ENCODE measurements around the gene HERC4. TPM values are rescaled to one million over a fixed set of nuclear protein-coding genes. Genes with fewer than 3 reads are reported as not detected.

The HERC4 gene
- total RNA-seq, 1 experiment from 2014 or later: 36.5 TPM

DNA sequence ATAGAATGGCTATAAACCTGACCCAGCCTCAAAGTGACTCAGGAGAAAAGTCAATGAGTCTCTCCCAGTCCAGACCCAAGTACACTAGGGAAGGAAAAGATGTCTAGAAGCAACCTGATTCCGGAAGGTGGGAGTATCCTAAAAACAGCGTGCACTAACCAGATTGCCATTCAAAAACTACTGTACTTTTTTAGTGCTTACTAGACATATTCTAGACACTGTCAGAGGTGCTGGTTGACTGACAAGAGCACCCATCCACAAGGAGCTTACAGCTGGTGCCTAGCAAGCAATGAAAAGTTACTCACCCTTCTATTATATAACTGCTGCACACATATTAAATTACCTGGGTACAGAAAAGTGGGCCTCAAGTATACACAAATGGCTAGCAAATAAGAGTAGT is 109.6 kb downstream of the HERC4 start:
- ChIA-PET POLR2A (no interaction called here), RAD21 (ENCODE audit: low non-redundant PET in 1 of 2, low total read pairs in 2 of 2, uncharacterized antibody in 2 of 2, unreplicated experiment in 2 of 2) (no interaction called here), CTCF (no interaction called here)
- no peaks in the 10 kb centered on the region for H3K4me1 ChIP-seq (ENCODE audit: control insufficient read depth in 1 of 2, insufficient read depth in 2 of 2, low read length in 2 of 2)
- ATAC-seq (no peak), DNase-seq (ENCODE audit: low read depth, low spot score) (no peak)
- H3K4me3 ChIP-seq (replicated peaks in 1 of 2; ENCODE audit: low read depth in 1 of 2, low read length in 2 of 2): no peak overlapping the region
- H3K36me3 ChIP-seq (ENCODE audit: control insufficient read depth in 1 of 2, insufficient read depth in 2 of 2, low read length in 2 of 2): peaks cover 2 to 4% of the 10 kb centered on the region in 2 experiments; a peak in 2 of 4 replicates
- H3K9me2 ChIP-seq (ENCODE audit: insufficient read depth): no peaks in the 10 kb centered on the region
- no peaks in the 10 kb centered on the region; the same call in none of the 2 replicates for H3K79me2 ChIP-seq (ENCODE audit: insufficient read depth, low read length)
- no peak overlapping the region for H3K4me2 ChIP-seq (ENCODE audit: low read length)
- H3K9ac ChIP-seq (ENCODE audit: low read length): no peak overlapping the region
- no peak overlapping the region for H2AFZ ChIP-seq (ENCODE audit: low read depth, low read length, poor library complexity, severe bottlenecking)
- no peak for TF ChIP-seq EZH2 (IDR thresholded peaks at IDR 0.05)
- TF ChIP-seq JUND (IDR thresholded peaks at IDR 0.05): no peak
- no peak for TF ChIP-seq CTCF (IDR thresholded peaks at IDR 0.05 in 2 of 3, conservative IDR thresholded peaks at IDR 0.05 in 1 of 3; ENCODE audit: borderline replicate concordance in 1 of 3, insufficient read depth in 1 of 3, low read depth in 2 of 3, low read length in 2 of 3)
- no peak for TF ChIP-seq REST (IDR thresholded peaks at IDR 0.05; ENCODE audit: low read depth)
- no peak for TF ChIP-seq EZH2phosphoT487 (IDR thresholded peaks at IDR 0.05; ENCODE audit: borderline replicate concordance)
- TF ChIP-seq, protein P1, sequence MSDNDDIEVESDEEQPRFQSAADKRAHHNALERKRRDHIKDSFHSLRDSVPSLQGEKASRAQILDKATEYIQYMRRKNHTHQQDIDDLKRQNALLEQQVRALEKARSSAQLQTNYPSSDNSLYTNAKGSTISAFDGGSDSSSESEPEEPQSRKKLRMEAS (IDR thresholded peaks at IDR 0.05): no peak
- no peak for TF ChIP-seq RAD21 (IDR thresholded peaks at IDR 0.05; ENCODE audit: low read depth)
- TF ChIP-seq SRF (IDR thresholded peaks at IDR 0.05; ENCODE audit: low read depth): no peak
- no peak for TF ChIP-seq ZBTB33 (IDR thresholded peaks at IDR 0.05; ENCODE audit: extremely low read depth, insufficient replicate concordance, low read length)
- TF ChIP-seq EGR1 (IDR thresholded peaks at IDR 0.05; ENCODE audit: low read depth): no peak
- no peak for TF ChIP-seq ZFX (IDR thresholded peaks at IDR 0.05)
- no peak for TF ChIP-seq ZNF274 (IDR thresholded peaks at IDR 0.05; ENCODE audit: low read depth, low read length)
- TF ChIP-seq CEBPB (IDR thresholded peaks at IDR 0.05; ENCODE audit: low read depth): no peak
- TF ChIP-seq, protein P2, sequence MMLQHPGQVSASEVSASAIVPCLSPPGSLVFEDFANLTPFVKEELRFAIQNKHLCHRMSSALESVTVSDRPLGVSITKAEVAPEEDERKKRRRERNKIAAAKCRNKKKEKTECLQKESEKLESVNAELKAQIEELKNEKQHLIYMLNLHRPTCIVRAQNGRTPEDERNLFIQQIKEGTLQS (IDR thresholded peaks at IDR 0.05): no peak
- no peak for TF ChIP-seq POLR2A (IDR thresholded peaks at IDR 0.05; ENCODE audit: borderline replicate concordance, extremely low read depth, insufficient read depth, insufficient read length)
- peaks cover 0 to 1% of the 10 kb centered on the region in 2 experiments; a peak in 1 of 4 replicates for H3K9me3 ChIP-seq (ENCODE audit: control insufficient read depth in 1 of 2, insufficient read depth in 1 of 2, low read depth in 1 of 2, low read length in 2 of 2)
- H4K20me1 ChIP-seq (ENCODE audit: insufficient read depth): no peaks in the 10 kb centered on the region
- BruUV-seq (replicated peaks): no TSS peak
- H3K27ac ChIP-seq (ENCODE audit: low read depth, low read length): no peak overlapping the region
- no peaks in the 10 kb centered on the region for H3K27me3 ChIP-seq (ENCODE audit: insufficient read depth, low read length)
- intact Hi-C loops (cut with micrococcal nuclease): no loop called here
